MM.1S (cell line): ENCODE results near the gene PGM1.

ENCODE experiments used
- DNase-seq: peaks from one replicate; pipeline ENCODE4 v3.0.0-alpha.2; 2015
- H2AFZ ChIP-seq: fragments of 300-600 bp; sonication (generic); 2 replicates; pipeline ENCODE4 v1.6.0; 2016; ENCODE audit warnings: antibody characterized with exemption, low read length
- H3F3A ChIP-seq: fragments of 300-600 bp; sonication (generic); 2 replicates; pipeline ENCODE4 v1.6.1; 2016; ENCODE audit warnings: mild to moderate bottlenecking, antibody characterized with exemption, low read length, moderate library complexity, mixed read lengths; ENCODE audit not compliant: insufficient read depth
- H3K27ac ChIP-seq: fragments of 300-600 bp; sonication (generic); 2 replicates; pipeline ENCODE4 v1.5.1; 2016; ENCODE audit warnings: mild to moderate bottlenecking, low read length
- H3K27me3 ChIP-seq: fragments of 300-600 bp; sonication (generic); replicated peaks from 2 replicates; pipeline ENCODE4 v1.6.0; 2016; ENCODE audit warnings: low read length; ENCODE audit not compliant: insufficient read depth
- H3K36me3 ChIP-seq: fragments of 300-600 bp; sonication (generic); replicated peaks from 2 replicates; pipeline ENCODE4 v1.6.1; 2016; ENCODE audit warnings: mild to moderate bottlenecking, low read length, mixed read lengths; ENCODE audit not compliant: insufficient read depth
- H3K4me1 ChIP-seq: fragments of 300-600 bp; sonication (generic); 2 replicates; pipeline ENCODE4 v1.6.1; 2016; ENCODE audit warnings: low read length, mixed read lengths
- H3K4me2 ChIP-seq: fragments of 300-600 bp; sonication (generic); 2 replicates; pipeline ENCODE4 v1.6.0; 2016; ENCODE audit warnings: low read depth, low read length
- H3K4me3 ChIP-seq: fragments of 300-600 bp; sonication (generic); 2 replicates; pipeline ENCODE4 v1.5.1; 2016; ENCODE audit warnings: low read length, mixed read lengths
- H3K79me2 ChIP-seq: fragments of 300-600 bp; sonication (generic); 2 replicates; pipeline ENCODE4 v1.6.1; 2016; ENCODE audit warnings: mixed run types, low read length, mixed read lengths
- H3K9ac ChIP-seq: fragments of 300-600 bp; sonication (generic); 2 replicates; pipeline ENCODE4 v1.6.1; 2016; ENCODE audit warnings: low read length, mixed read lengths
- H3K9me2 ChIP-seq: fragments of 300-600 bp; sonication (generic); replicated peaks from 2 replicates; pipeline ENCODE4 v1.6.1; 2016; ENCODE audit warnings: mild to moderate bottlenecking, low read length, mixed read lengths; ENCODE audit not compliant: insufficient read depth
- H3K9me3 ChIP-seq: fragments of 300-600 bp; sonication (generic); replicated peaks from 2 replicates; pipeline ENCODE4 v1.6.1; 2016; ENCODE audit warnings: mild to moderate bottlenecking, low read length, mixed read lengths; ENCODE audit not compliant: insufficient read depth
- H4K20me1 ChIP-seq: fragments of 300-600 bp; sonication (generic); 2 replicates; pipeline ENCODE4 v1.6.1; 2016; ENCODE audit warnings: mild to moderate bottlenecking, low read length, moderate library complexity, mixed read lengths; ENCODE audit not compliant: insufficient read depth
- EZH2 ChIP-seq: fragments of 300-600 bp; sonication (generic); optimal IDR thresholded peaks from 2 replicates; pipeline ENCODE3; 2017; ENCODE audit warnings: low read depth, mild to moderate bottlenecking, antibody characterized with exemption, low read length, mixed read lengths
- EZH2phosphoT487 ChIP-seq: fragments of 300-600 bp; sonication (generic); IDR thresholded peaks from 2 replicates; pipeline ENCODE4 v1.6.1; 2018; ENCODE audit warnings: antibody characterized with exemption, low read length
- TF ChIP-seq, protein P1 (sequence below): fragments of 300-600 bp; sonication (generic); IDR thresholded peaks from 2 replicates; pipeline ENCODE4 v1.5.1; 2016; ENCODE audit warnings: antibody characterized with exemption, low read length, mixed read lengths

The PGM1 gene

GRCh38 chr1:63674865-63675419, 81.7 kb downstream of the PGM1 start:
- Histone ChIP-seq H3K79me2 (no peaks in the 10 kb centered on the region), H3K9me3 (no peaks in the 10 kb centered on the region), H3K36me3 (no peaks in the 10 kb centered on the region), H3K9ac (no peak overlapping the region), H3K4me1 (no peaks in the 10 kb centered on the region), H3K27ac (no peak overlapping the region), H2AFZ (0 out of 2 replicates have a peak overlapping the region, but pooled peaks have one; percentile 25), H3F3A (no peaks in the 10 kb centered on the region), H3K27me3 (no peaks in the 10 kb centered on the region), H3K4me2 (no peak overlapping the region), H4K20me1 (no peaks in the 10 kb centered on the region), H3K9me2 (no peaks in the 10 kb centered on the region), H3K4me3 (no peak overlapping the region)
- DNase-seq: no peak
- no peak for TF ChIP-seq EZH2phosphoT487
- TF ChIP-seq, protein P1, sequence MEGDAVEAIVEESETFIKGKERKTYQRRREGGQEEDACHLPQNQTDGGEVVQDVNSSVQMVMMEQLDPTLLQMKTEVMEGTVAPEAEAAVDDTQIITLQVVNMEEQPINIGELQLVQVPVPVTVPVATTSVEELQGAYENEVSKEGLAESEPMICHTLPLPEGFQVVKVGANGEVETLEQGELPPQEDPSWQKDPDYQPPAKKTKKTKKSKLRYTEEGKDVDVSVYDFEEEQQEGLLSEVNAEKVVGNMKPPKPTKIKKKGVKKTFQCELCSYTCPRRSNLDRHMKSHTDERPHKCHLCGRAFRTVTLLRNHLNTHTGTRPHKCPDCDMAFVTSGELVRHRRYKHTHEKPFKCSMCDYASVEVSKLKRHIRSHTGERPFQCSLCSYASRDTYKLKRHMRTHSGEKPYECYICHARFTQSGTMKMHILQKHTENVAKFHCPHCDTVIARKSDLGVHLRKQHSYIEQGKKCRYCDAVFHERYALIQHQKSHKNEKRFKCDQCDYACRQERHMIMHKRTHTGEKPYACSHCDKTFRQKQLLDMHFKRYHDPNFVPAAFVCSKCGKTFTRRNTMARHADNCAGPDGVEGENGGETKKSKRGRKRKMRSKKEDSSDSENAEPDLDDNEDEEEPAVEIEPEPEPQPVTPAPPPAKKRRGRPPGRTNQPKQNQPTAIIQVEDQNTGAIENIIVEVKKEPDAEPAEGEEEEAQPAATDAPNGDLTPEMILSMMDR: no peak

- no peak overlapping the region for H2AFZ ChIP-seq
- H3F3A ChIP-seq: no peaks in the 10 kb centered on the region
- H3K4me1 ChIP-seq: no peaks in the 10 kb centered on the region
- H3K4me2 ChIP-seq: no peak overlapping the region
- no peaks in the 10 kb centered on the region for H3K79me2 ChIP-seq
- no peak overlapping the region for H3K9ac ChIP-seq
- no peaks in the 10 kb centered on the region for H4K20me1 ChIP-seq
- no peaks in the 10 kb centered on the region for H3K9me2 ChIP-seq
- H3K27ac ChIP-seq: no peak overlapping the region
- TF ChIP-seq, protein P1: no peak
- no peak for TF ChIP-seq EZH2phosphoT487
- TF ChIP-seq EZH2: no peak
- no peak for DNase-seq
- H3K4me3 ChIP-seq: no peak overlapping the region
- H3K27me3 ChIP-seq: no peaks in the 10 kb centered on the region
- H3K9me3 ChIP-seq: no peaks in the 10 kb centered on the region
- H3K36me3 ChIP-seq: no peaks in the 10 kb centered on the region
Measured at GRCh38 chr1:63675420-63675931, 82.3 kb downstream of the PGM1 start.

DNA sequence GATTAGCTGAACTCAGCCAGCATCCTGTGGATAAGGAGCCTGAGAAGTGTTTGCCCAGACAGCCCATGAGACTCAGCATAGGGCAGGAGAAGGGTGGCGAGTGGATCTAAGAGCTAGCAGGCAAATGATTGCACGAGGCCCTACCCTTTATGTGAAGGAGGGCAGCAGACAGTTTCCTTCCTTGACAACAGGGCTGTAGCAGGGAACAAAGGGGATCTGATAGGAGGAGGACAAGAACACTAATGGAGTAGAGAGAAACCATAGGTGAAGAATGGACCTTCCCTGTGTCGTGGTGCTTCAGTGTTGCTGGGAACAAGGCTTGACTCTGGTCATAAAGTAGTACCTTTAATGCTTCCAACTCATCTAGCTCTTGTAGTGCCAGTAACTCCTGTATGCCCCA, 84.3 kb downstream of the PGM1 start:
- no peaks in the 10 kb centered on the region for H4K20me1 ChIP-seq
- H3K4me1 ChIP-seq: no peaks in the 10 kb centered on the region
- no peaks in the 10 kb centered on the region for H3F3A ChIP-seq
- no peaks in the 10 kb centered on the region for H3K27me3 ChIP-seq
- H3K4me2 ChIP-seq: no peak overlapping the region
- no peaks in the 10 kb centered on the region for H3K9me3 ChIP-seq
- no peaks in the 10 kb centered on the region for H3K36me3 ChIP-seq
- no peak overlapping the region for H3K27ac ChIP-seq
- TF ChIP-seq EZH2phosphoT487: no peak
- no peak for TF ChIP-seq EZH2
- TF ChIP-seq, protein P1: no peak
- no peaks in the 10 kb centered on the region for H3K9me2 ChIP-seq
- no peak overlapping the region for H3K4me3 ChIP-seq
- H2AFZ ChIP-seq: no peak overlapping the region
- H3K9ac ChIP-seq: no peak overlapping the region
- no peaks in the 10 kb centered on the region for H3K79me2 ChIP-seq
- no peak for DNase-seq
